HG02763 (cell line): Measurements from ENCODE around the gene UNC5B.
"Not testable (repeated sequence)": the region's sequence is repeated elsewhere in the genome, so short reads cannot be mapped to it uniquely, and the experiment has no call there.

Source experiments
- ATAC-seq: cut with Tn5 transposase; IDR thresholded peaks from one replicate; pipeline ENCODE4 v1.9.1; 2021; ENCODE audit warnings: mild to moderate bottlenecking, moderate library complexity; ENCODE audit not compliant: unreplicated experiment

UNC5B gene

DNA sequence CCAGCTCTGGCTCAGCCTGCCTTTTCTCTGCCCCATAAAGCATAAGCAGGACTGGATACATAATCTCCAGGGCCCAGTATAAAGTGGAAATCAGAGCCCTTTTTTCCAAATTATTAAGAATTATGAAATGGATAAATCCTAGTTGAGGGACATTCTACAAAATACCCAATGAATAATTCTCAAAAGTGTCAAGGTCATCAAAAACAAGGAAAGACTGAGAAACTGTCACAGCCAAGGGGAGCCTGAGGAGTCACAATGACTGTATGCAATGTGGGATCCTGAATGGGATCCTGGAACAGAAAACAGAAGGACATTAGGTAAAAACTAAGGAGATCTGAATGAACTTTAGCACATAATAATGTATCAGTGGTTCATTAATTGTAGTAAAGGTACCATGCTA is 4.8 kb upstream of the UNC5B start:
- ATAC-seq, result no peak

DNA sequence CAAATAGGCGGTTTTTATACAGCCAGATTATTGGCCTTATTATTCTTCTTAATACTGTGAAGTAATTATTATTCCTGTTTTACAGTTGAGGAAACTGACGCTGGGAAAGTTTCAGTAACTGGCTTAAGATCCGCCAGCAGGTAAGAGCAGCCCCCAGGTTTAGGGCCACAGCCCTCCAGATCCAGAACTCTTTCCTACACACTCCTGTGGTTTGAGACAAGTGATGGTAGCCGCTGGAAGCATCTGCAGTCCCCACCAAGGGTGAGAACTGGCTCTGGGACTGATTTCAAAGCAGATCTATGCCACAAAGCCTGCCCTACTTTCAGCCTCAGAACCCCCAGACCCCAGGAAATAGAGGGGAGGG is 3.0 kb upstream of the UNC5B start:
- no peak for ATAC-seq

DNA sequence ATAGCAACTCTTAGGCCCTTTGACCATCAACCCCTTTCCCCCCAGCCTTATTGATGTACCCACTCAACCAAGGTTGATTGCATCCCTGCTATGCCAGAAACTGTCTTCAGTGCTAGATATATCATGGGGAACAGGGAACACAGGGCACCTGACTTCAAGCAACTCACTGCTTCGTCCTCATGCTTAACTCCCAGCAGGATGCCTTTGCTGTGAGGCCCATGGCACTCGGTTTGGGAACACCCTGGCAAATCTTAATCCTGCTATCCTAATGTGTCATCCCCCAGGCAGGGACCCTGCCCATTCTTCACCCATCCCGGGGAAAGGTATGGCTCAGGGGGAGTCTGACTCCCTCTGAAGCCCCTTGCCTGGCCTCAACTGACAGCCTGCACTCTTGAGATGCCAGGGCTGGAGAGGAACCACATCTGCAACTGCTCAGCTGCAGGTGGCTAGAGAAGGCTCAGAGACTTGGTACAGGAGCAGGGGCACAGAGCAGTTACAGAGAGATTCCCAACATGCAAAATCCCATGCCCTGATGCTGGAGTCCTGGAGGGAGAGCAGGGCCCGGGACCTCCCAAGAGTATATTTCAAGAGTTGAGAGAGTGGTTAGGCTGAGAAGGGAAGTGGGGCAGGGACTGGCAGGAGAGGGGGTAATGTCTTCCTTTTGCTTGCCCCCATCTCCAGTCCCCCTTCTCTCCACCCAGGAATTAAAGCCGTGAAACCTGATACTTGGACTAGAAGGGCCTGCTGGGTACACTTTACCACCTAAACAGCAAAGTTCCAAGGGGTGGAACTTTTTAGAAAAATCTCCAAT is 2.4 kb upstream of the UNC5B start:
- ATAC-seq, result no peak

DNA sequence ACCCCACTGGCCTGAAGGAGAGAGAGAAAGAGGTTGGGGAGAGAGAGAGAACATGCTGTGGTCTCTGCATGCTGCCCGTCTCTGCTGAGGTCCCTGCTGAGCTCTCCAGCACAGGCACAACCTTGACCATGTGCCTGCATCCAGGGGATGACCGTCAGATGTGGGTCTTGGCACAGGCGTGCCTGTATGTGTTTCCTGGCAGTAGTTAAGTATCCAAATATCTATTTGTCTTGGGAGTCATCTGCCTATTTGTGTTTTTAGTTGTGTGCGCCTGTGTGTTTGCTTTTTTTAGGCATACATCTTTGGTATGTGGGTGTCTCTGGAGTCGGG is 1.9 kb upstream of the UNC5B start:
- ATAC-seq, result no peak

DNA sequence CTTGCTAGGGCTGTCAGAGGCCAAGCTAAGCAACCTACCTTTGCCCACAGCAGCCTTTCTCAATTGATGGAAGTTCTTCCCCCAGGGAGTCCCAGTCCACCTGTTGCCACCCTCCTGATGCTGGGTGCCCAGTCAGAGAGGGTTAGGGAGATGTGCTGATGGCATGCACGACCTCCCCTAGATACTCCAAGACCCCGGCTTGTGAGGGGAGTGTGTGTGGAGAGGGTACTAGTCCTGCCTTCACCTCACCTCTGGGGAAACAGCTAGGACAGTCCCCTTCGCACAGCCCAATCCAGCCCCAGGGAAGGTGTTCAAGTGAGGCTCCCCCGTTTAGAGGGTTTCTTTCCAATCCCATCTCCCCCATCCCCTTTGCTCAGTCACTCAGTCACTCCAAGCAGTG is 1.3 kb upstream of the UNC5B start:
- ATAC-seq, result no peak

DNA sequence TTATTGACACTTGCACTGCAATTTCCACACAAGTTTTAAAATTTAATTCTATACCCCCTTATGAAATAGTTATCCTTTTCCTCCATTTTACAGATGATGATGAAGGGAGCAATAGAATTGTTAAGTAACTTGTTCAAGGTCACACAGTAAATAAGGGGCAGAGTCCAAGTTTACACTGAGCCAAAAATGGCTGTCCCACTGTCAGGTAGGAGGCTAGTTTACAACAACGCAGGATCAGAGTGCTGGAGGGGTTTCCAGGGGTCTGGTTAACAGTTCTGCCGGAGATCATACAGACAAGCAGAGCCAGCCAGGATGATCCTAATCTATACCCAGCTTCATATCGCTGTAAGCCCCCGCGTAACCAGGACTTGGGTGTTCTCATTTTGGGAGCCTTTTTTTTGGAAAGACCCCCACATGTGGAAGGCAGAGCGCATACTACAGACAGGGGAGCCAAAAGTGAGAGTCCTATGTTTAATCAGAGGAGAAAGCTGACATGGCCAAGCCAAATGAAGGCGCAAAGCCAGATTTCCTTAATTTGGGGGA is 524 bp upstream of the UNC5B start:
- ATAC-seq, result no peak

DNA sequence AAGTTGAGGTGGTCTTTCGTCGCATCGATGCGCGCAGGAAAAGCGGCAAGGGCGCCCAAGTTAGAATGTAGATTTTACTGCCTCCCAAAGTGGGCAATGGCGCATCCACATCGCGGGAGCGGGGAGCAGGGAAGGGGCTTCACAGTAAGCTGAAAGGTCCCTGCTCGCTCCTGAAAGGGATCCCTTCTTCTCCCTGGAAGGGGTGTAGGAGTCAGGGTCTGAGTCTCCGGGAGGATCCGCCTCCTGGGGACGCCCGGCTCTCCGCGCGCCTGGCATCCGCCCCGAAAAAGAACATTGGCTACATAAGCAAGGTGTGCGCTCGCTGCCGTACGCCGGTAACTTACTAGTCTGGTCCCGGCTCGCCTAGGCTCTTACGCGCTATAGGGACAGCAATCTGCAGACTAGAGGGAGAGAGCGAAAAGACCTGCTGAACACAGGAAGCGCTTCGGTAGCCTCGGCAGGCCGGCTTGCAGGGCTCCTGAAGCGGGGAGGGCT is 804 bp downstream of the UNC5B start:
- no peak for ATAC-seq

DNA sequence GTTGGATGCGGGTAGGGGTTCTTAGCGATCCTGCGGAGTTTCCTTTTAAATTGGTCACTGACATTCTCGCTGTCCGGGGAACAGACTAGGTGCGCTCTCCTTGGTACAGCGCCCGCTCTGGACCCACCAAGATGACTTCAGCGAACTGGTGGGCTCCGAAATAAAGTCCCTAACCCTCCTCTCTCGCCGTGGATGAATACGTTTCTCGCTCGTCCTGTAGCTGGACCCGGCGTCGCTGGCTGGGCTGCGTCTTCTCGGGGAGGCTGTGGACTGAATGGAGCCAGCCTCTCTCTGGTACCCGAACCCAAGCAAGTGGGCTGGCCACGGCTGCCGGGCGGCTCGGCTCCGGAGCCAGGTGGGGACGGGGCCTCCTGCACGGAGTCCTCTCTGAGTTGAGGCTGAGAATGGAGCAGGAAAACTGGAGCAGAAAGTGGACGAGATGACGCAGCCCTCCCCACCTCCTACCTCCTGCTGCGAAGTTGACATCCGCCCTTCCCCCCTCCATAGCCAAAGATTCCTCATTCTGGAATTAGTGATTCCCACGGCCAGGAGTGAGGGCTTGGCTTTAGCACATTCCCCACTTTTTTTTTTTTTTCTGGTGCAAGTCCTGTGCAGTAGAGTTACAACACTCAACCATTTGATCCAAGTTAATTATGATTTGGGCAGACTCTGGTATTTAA is 1.5 kb downstream of the UNC5B start:
- ATAC-seq, result no peak

DNA sequence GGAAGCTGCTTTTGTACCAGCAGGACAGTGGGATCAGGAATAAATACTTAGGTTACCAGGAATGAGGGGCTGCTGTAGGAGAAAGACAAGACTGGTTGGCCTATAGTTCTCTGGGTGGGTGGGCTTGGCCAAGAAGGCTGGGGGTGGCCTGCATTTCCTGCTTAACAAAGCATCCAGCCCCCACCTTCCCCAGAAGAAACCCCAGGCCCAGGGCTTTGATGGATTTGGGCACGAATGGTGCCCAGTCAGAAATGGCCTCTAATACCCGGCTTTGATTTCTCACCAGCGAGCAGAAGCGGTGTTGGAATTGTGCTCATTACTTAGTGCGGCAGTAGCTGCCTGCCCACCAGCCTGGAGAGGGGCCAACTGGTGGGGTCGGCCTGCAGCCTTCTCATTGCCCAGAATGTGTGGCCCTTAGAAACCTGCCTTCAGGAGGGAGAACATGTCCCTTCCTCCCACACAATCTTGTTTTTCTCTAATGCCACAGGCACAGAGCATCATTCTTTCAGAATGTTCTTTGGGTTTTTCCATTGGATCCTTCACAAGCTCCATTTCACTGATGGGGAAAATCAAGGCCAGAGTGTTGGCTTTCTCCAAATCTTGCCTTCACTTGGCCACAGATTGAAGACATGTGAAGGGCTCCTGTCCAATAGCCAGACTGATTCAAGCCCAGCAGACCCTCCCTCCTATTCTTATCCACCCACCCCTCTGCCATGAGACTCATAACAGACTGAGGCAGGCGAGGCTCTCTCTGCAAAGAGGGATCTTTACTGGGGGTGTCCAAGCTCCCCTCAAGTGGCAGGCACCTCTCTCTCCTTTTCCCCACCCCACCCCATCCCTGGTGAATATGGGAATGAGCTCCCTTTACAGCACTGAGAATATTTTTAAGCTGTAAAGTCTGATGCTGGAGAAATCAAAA is 2.5 kb downstream of the UNC5B start:
- ATAC-seq, result no peak

DNA sequence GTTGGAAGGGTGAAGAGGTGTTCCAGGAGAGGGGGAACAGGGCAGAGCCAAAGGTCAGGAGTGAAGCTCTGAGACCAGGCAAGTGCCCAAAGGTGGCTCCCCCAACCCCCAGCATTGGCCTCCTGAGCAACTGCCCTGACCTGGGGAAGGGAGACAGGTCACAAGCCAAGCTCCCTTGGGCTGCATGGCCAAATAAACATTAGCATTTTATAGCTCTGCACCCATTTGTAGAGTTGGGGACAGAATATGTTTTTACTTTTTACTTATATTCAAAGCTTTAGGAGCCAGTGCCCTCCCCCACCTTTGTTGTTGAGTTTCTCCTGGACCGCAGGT is 4.0 kb downstream of the UNC5B start:
- no peak for ATAC-seq

DNA sequence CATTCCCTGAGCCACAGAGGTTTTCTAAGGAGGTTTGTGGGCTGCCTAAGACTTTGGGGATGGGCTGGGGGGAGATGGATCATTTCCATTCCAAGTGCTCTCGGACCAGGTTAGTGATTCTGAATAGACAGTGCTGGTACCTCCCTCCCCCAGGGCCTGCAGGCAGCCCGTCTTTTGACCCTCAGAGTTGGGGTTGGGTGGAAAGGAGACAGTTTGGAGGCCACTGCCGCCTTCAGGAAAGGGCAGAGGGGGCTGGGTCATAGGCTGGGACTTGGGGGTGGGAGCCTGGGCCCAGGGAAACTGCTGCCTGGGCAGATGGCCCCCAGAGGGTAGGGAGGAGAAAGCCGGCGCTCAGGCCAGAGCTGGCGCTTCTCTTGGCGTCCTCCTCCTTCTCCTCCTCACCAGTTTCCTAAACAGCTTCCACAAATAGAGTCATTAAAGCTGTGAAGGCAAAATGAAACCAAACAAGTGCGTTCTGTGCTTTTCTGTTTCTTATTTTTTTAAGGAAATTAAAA is 4.4 kb downstream of the UNC5B start:
- ATAC-seq, result no peak

DNA sequence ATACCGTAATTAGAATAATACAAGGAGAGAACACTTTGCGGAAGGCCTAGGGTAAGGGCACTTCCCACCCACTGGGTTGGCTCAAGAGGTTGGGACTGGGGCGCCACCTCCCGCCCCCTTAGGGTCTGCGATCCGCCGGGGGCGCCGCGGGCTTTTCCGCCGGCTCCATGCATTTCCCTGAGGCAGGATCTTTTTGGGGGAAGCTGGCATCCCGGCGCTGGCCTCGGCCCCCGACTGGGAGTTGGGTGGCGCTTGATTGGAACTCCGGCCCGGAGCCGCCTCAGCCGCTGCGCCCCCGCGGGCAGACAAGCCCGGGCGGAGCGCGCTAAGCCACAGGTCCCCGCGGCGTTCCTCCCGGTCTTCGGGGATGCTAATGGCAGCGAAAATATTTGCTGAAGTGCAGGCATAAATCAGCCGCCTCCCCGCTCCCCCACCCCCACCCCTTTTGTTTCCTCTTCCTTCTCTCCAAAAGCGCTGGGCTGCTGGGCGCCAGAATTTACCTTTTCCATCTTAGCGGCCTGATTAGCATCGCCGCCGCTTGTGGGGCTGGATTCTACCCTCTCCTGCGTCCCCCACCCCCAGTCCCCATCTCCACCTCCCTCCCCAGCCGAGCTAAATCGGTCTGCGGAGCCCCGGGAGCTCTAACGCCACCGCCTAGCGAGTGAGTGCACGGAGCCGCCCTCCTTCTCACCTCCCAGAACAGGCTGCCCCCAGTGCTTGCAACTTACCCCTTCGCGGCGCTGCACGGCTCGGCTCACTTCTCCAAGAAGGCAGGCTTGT is 5.1 kb downstream of the UNC5B start:
- ATAC-seq, result no peak

DNA sequence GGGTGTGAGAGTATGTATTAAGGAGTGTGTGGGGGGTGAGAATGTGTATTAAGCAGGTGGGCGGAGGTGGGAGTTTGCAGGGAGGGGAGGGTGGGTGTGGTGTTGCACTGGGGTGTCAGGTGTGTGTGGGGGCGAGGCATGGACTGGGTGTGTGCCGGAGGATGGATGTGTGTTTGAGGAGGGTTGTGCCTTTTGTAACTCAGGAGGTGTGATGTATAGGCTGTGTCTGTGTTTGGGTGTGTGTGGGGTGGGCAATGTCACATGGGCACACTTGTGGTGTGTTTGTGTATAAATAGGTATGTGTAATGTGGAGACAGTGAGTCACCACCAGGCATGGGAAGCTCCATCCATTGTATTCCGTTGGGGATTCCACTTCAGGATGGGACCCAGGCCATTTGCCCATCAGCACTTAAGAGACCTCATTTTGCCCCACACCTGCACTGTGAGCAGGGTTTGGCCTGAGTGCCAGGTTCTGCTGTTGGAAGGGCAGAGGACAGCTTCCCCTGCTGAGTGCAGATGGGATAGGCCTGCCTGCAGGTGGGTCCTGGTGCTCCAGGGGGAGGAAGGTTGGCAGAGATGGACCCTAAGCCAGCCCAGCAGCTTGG is 5.8 kb downstream of the UNC5B start:
- no peak for ATAC-seq

DNA sequence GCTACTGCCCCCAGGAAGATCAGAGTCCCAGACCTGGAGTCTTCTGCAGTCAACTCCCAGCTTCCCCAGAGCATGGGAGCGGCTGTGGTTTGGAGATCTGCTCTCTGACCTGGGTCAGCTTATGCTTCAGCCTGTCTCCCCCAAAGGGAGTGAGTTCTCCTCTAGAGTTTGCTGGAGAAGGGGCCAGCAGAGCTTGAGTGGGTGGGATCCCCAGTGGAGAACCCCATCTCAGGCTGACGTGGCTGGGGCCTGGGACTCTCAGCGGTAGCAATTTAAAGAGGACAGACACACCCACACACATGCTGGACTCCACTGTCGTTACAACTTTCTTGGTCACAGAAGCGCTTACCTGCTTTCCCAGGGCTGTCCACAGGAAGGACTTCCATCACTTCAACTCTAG is 6.3 kb downstream of the UNC5B start:
- no peak for ATAC-seq

DNA sequence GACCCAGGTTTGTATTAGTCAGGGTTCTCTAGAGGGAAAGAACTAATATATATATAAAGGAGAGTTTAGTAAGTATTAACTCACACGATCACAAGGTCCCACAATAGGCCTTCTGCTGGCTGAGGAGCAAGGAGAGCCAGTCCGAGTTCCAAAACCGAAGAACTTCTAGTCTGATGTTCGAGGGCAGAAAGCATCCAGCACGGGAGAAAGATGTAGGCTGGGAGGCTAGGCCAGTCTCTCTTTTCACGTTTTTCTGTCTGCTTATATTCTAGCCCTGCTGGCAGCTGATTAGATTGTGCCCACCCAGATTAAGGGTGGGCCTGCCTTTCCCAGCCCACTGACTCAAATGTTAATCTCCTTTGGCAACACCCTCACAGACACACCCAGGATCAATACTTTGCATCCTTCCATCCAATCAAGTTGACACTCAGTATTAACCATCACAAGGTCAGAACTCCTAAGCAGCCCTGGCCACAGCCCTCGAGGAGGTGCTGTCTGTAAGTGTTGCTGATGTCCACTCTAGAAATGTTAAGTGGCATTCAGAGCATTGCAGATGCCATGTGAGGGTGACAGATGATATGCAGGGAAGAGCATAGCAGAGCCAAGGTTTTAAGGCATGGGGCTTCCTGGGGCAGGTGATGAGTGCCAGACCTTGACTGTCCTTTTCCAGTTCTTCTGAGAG is 7.0 kb downstream of the UNC5B start:
- ATAC-seq, result not testable (repeated sequence)

DNA sequence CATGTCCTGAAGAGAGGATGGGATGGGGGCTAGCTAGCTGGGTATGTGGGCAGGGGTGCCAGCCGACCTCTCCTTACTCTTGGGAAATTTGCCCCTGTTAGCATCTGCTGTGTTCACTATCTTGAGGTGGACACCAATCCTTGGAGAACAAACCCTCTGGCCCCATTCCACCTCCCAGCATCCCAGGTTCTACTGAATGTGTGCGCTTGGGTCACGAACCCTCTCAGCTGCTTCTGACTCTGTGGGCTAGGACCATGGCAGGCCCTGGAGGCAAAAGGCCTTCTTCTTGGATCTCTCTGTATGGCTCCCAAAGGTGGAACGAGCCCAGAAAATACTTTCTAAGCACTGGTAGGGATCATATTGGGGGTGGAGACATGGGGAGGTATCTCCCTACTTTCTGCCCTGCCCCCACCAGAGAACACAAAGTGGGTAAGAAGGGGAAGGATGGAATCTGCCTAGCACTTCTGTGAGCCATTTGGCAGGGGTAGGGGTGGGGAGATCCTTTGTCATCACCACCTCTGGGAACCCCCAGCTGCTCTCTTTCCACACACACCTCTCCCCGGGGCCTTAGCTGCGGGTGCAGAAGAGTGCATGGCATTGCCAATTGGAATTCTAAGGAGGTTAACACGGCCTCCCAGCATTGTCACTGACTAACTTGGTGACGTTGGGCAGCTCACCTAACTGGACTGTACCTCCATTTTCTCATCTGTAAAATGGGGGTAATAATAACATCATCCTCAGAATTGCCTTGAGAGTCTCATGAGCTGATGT is 7.7 kb downstream of the UNC5B start:
- no peak for ATAC-seq

DNA sequence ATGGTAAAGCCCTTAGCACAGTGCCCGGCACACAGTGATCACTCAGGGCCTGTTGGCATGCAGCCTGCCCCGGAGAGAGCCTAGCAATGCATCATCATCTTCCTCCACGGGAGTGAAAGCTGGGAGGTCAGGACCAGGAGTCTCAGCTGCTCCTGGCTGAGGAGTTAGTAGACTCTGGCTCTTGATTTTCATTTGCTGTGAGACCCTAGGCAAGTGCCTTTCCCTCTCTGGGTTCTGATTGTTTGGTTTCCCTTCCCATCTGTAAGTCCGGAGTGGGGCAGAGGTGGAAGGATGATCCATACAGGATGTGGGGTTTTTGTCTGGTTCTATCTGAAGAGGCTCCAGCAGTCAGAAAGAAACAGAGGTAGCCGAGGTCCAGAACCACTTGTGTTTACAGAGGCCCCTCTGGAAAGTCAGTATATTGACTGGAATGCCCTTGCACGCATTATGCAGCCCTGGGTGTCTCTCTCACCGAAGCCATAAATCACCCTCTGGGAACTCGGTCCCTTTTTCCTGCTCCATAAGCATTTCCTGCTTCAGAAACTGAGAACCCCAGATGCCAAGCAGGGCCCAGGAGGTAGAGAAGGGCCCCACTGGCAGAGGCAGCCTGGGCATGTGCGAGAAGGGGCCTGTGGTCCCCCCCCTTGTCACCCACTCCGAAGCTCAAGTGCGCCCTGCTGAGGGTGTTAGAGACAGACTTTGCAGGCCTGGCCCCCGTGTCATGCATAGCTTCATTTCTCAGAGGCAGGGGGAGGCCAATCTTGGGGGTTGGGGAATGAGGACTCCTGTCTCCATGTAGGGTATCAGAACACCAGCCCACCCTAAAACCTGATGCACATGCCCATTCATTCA is 8.5 kb downstream of the UNC5B start:
- no peak for ATAC-seq
